Glomerular visceral epithelial cell (primary cell): Measurements from ENCODE around the gene PREX1.
A peak's percentile ranks its signal among the peaks of the same experiment; 100 is the strongest.

Source experiments
- DNase-seq: peaks from one replicate; pipeline ENCODE4 v3.0.0-alpha.2; 2016; ENCODE audit errors: extremely low spot score

Gene PREX1

GRCh38 chr20:48750941-48751635 lies 76.7 kb downstream of the PREX1 start:
- DNase-seq, result peak; percentile 6

GRCh38 chr20:48750376-48750775 lies 77.4 kb downstream of the PREX1 start:
- DNase-seq, result no peak

- no peak for DNase-seq
Measured at GRCh38 chr20:48749437-48749836, 78.4 kb downstream of the PREX1 start.

- DNase-seq, result no peak
Measured at GRCh38 chr20:48748556-48748955, 79.2 kb downstream of the PREX1 start.

GRCh38 chr20:48747840-48748414 lies 79.9 kb downstream of the PREX1 start:
- DNase-seq, result no peak

GRCh38 chr20:48745330-48745729 lies 82.5 kb downstream of the PREX1 start:
- no peak for DNase-seq

- DNase-seq, result no peak
Measured at GRCh38 chr20:48744515-48744914, 83.3 kb downstream of the PREX1 start.

GRCh38 chr20:48743807-48744206 lies 84.0 kb downstream of the PREX1 start:
- no peak for DNase-seq

- no peak for DNase-seq
Measured at GRCh38 chr20:48742912-48743680, 84.7 kb downstream of the PREX1 start.

- no peak for DNase-seq
Measured at GRCh38 chr20:48742233-48742632, 85.6 kb downstream of the PREX1 start.

- no peak for DNase-seq
Measured at GRCh38 chr20:48741669-48742068, 86.1 kb downstream of the PREX1 start.

GRCh38 chr20:48740712-48741111 lies 87.1 kb downstream of the PREX1 start:
- DNase-seq, result no peak

GRCh38 chr20:48740292-48740649 lies 87.5 kb downstream of the PREX1 start:
- DNase-seq, result no peak

GRCh38 chr20:48739395-48740291 lies 88.2 kb downstream of the PREX1 start:
- DNase-seq, result no peak

- no peak for DNase-seq
Measured at GRCh38 chr20:48738399-48739304, 89.1 kb downstream of the PREX1 start.

- no peak for DNase-seq
Measured at GRCh38 chr20:48738094-48738398, 89.8 kb downstream of the PREX1 start.

- no peak for DNase-seq
Measured at GRCh38 chr20:48737434-48738093, 90.2 kb downstream of the PREX1 start.

- DNase-seq, result no peak
Measured at GRCh38 chr20:48736636-48737035, 91.2 kb downstream of the PREX1 start.

- DNase-seq, result peak; percentile 7
Measured at GRCh38 chr20:48736231-48736630, 91.6 kb downstream of the PREX1 start.

- DNase-seq, result no peak
Measured at GRCh38 chr20:48735112-48735511, 92.7 kb downstream of the PREX1 start.
